ENCODE results near the gene TUT1.

The TUT1 gene

GRCh38 chr11:62539238-62539925, 51.9 kb downstream of the TUT1 start:
- DNase-seq: no peak

GRCh38 chr11:62538470-62539237, 52.7 kb downstream of the TUT1 start:
- DNase-seq: no peak

- no peak for DNase-seq
Observed at GRCh38 chr11:62536301-62536957, 54.9 kb downstream of the TUT1 start.

- no peak for DNase-seq
Observed at GRCh38 chr11:62535802-62536201, 55.5 kb downstream of the TUT1 start.

- DNase-seq: no peak
Observed at GRCh38 chr11:62534779-62535545, 56.4 kb downstream of the TUT1 start.

GRCh38 chr11:62532096-62532495, 59.2 kb downstream of the TUT1 start:
- DNase-seq: no peak
